PC-3 (cell line): ENCODE results near the gene SLIT1.

Experiments
- EZH2 ChIP-seq: fragments of 300-600 bp; sonication (generic); IDR thresholded peaks from one replicate; pipeline ENCODE4 v1.6.1; 2017; ENCODE audit warnings: antibody characterized with exemption, mild to moderate bottlenecking, low read length; ENCODE audit not compliant: unreplicated experiment
- EZH2phosphoT487 ChIP-seq: fragments of 300-600 bp; sonication (generic); IDR thresholded peaks from 2 replicates; pipeline ENCODE4 v1.6.1; 2018; ENCODE audit warnings: mild to moderate bottlenecking, antibody characterized with exemption, low read length, borderline replicate concordance
- TF ChIP-seq, protein P1 (sequence below): fragments of 300-600 bp; sonication (generic); conservative IDR thresholded peaks from 2 replicates; pipeline ENCODE4 v1.5.1; 2017; ENCODE audit warnings: antibody characterized with exemption, low read depth, mild to moderate bottlenecking, low read length

DNA sequence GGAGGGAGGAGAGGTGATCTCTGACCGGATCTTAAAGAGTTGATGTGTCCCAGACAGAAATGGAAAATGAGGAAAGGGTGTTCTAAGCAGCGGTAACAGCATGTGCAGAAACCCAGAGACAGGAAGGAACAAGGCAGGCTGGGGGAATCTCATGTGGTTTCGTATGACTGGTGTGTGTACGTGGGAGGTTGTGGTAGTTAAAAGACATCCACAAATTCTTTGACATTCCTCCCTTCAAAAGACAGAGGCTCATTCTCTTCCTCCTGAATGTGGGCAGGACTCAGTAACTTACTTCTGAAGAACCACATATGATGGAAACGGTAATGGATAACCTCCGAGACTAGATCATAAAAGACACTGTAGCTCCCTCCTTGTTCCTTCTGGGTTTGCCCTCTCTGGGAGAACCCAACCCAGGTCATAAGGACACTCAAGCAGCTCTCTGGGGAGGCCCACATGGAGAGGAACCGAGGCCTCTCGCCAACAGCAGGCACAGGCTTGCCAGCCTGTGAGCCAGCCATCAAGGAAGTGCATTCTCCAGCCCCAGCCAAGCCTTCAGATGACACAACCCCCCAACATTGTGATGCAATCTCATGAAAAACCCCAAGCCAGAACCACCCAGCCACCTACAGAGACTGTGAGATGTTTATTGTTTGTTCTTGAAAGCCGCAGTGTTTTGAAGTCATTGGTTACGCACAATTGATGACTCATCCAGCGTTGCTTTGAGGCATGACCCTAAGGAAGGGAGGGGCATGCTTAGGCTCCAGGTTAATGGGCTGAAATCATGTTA lies 116.0 kb downstream of the SLIT1 start:
- TF ChIP-seq, protein P1, sequence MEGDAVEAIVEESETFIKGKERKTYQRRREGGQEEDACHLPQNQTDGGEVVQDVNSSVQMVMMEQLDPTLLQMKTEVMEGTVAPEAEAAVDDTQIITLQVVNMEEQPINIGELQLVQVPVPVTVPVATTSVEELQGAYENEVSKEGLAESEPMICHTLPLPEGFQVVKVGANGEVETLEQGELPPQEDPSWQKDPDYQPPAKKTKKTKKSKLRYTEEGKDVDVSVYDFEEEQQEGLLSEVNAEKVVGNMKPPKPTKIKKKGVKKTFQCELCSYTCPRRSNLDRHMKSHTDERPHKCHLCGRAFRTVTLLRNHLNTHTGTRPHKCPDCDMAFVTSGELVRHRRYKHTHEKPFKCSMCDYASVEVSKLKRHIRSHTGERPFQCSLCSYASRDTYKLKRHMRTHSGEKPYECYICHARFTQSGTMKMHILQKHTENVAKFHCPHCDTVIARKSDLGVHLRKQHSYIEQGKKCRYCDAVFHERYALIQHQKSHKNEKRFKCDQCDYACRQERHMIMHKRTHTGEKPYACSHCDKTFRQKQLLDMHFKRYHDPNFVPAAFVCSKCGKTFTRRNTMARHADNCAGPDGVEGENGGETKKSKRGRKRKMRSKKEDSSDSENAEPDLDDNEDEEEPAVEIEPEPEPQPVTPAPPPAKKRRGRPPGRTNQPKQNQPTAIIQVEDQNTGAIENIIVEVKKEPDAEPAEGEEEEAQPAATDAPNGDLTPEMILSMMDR: no peak
- TF ChIP-seq EZH2 (no peak), EZH2phosphoT487 (no peak)
